H1 (cell line): ENCODE data around the gene ERI3. TPM values are rescaled to one million over a fixed set of nuclear protein-coding genes. Genes with fewer than 3 reads are reported as not detected.

Experiments
- BCL11A ChIP-seq, 2 experiments: IDR thresholded peaks; one replicate each; pipeline ENCODE4 v1.6.1; 2011; ENCODE audit warnings: low read depth in 2 of 2, low read length in 2 of 2, mild to moderate bottlenecking in 2 of 2
- CBX8 ChIP-seq: fragments of 300-800, 300-1000 bp; sonication (generic); IDR thresholded peaks from 2 replicates; pipeline ENCODE4 v1.7.1; 2016; ENCODE audit warnings: low read depth, low read length, borderline replicate concordance
- JUND ChIP-seq: IDR thresholded peaks from 2 replicates; pipeline ENCODE4 v1.6.1; 2011; ENCODE audit warnings: mild to moderate bottlenecking, improper control_type of control experiment, low read length
- POLR2A ChIP-seq, 2 experiments: IDR thresholded peaks; 1 replicate in 1 of 2; 2 replicates in 1 of 2; pipeline ENCODE4 v1.6.1; 2011; ENCODE audit warnings: low read depth in 2 of 2, low read length in 2 of 2, mild to moderate bottlenecking in 2 of 2; ENCODE audit errors: control extremely low read depth in 1 of 2
- SIRT6 ChIP-seq: IDR thresholded peaks from one replicate; pipeline ENCODE4 v1.7.1; 2012; ENCODE audit warnings: low read length, inconsistent platforms
- TAF7 ChIP-seq: optimal IDR thresholded peaks from 2 replicates; pipeline ENCODE3; 2011; ENCODE audit warnings: low read depth, mild to moderate bottlenecking, inconsistent platforms, low read length, moderate library complexity, borderline replicate concordance
- polyA plus RNA-seq, 7 experiments: library from polyadenylated mRNA; depleted of rRNA in 3 of 7; stranded (reverse) in 5 of 7; unstranded in 2 of 7; fragments of >200 nt in 5 of 7; fragments of 200-250 nt in 2 of 7; gene quantifications; 1 replicate in 5 of 7; 2 replicates in 1 of 7; 4 replicates in 1 of 7; pipeline versions ENCODE4 v1.2.1 to v1.2.3, GENCODE V29; 2011 to 2013; ENCODE audit warnings: missing spikeins in 2 of 7, mixed read lengths in 2 of 7
- total RNA-seq: library from RNA; stranded (reverse); fragmentation: NEBNext Ultra II Directional; extraction: Animal tissue kit (Norgen Biotek cat#: 25700); gene quantifications from 2 replicates; pipeline ENCODE4 v1.2.1, GENCODE V29; 2021
- TF ChIP-seq, protein P1 (sequence below): IDR thresholded peaks from 2 replicates; pipeline ENCODE4 v1.6.1; 2011; ENCODE audit warnings: low read depth, mild to moderate bottlenecking, low read length; ENCODE audit not compliant: insufficient read depth

Gene ERI3
- total and polyA plus RNA-seq, 2 of the 8 experiments (the other 6 are each of a cell fraction or from before 2014, with no cell fraction given): 81.1 to 199 TPM

DNA sequence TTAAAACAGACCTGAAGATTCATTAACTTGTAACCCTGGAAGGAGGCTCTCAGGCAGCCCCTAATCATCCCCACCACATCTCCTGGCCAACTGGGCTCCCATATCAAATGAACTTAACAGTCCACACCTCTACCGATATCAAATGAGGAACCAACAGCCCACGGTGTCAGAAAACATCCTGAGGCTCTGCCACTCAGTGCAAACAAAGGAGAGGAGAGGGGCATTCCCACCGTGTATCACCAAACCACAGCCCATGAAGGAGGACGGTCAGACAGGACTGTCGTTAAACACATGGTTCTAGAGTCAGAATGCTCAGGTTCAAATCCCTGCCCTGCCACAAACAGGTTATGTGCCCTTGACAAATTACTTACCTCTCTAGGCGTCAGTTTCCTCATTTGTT, 52.5 kb downstream of the ERI3 start (continued):
- TF ChIP-seq, protein P1, sequence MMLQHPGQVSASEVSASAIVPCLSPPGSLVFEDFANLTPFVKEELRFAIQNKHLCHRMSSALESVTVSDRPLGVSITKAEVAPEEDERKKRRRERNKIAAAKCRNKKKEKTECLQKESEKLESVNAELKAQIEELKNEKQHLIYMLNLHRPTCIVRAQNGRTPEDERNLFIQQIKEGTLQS: no peak
- no peak for TF ChIP-seq CBX8
- TF ChIP-seq SIRT6: no peak
- TF ChIP-seq JUND: no peak
- no peak for TF ChIP-seq TAF7
- TF ChIP-seq POLR2A (IDR thresholded peaks at IDR 0.05; ENCODE audit: control extremely low read depth in 1 of 2, low read depth in 2 of 2, low read length in 2 of 2): no peak
- TF ChIP-seq BCL11A (IDR thresholded peaks at IDR 0.05; ENCODE audit: low read depth in 2 of 2, low read length in 2 of 2): no peak
